ENCODE data around the gene ACE.

Gene ACE

GRCh38 chr17:63480192-63480784 lies 3.4 kb downstream of the ACE start:
- TF ChIP-seq CTCF (IDR thresholded peaks at IDR 0.05) = no peak

DNA sequence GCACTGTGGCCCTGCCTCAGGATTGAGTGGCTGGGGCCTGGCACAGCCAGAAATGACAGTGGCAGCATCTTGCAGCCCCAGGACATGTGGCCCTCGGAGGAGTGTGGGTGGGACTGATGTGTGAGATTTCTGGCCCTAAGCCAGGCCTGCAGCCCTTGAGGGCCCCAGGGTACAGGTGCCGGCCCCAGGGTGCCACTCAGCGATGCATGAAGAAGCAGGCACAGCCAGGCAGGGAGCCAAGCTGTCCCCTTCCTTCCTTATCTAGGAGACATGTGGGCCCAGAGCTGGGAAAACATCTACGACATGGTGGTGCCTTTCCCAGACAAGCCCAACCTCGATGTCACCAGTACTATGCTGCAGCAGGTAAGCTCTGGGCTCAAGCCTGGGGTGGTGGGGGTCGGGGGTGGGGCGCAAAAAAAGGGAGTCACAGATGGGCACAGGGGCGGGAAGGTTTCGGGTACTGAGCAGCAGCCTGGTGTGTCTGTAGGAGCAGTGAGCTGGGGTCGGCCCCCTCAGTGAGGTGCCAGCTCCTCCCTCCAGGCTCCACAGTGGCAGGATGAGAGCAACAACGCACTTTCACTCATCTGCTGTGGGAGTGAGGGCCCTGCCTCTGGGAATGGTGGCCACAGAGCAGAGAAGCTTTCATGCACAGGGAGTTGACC lies 4.1 kb downstream of the ACE start:
- TF ChIP-seq CTCF (IDR thresholded peaks at IDR 0.05) = no peak

GRCh38 chr17:63481488-63481870 lies 4.6 kb downstream of the ACE start:
- TF ChIP-seq CTCF (IDR thresholded peaks at IDR 0.05) = no peak

GRCh38 chr17:63482509-63482908 lies 5.6 kb downstream of the ACE start:
- TF ChIP-seq CTCF (IDR thresholded peaks at IDR 0.05) = no peak

DNA sequence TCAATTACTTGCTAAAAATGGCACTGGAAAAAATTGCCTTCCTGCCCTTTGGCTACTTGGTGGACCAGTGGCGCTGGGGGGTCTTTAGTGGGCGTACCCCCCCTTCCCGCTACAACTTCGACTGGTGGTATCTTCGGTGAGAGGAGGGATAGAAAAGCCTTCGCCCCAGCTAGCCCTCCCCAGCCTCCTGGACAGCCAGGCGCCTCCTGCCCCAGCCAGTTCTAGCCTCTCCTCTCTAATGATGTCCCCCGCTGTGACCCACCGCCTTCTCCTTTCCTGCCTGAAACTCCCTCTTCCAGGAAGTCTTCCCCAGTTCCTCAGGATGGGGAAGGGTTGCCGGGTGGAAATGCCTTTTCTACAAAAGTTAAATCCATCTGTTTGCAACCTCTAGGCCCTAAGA lies 6.2 kb downstream of the ACE start:
- TF ChIP-seq CTCF (IDR thresholded peaks at IDR 0.05) = no peak

GRCh38 chr17:63483655-63484575 lies 7.1 kb downstream of the ACE start:
- TF ChIP-seq CTCF (IDR thresholded peaks at IDR 0.05) = no peak

- TF ChIP-seq CTCF (IDR thresholded peaks at IDR 0.05) = no peak
These were observed 9.6 kb downstream of the ACE start for GRCh38 chr17:63486317-63487013.
